Smooth muscle cell of the pulmonary artery (primary cell): ENCODE measurements around the gene KCNJ15. TPM values are rescaled to one million over a fixed set of nuclear protein-coding genes. Genes with fewer than 3 reads are reported as not detected.

ENCODE experiments used
- total RNA-seq: library from RNA; depleted of rRNA; stranded (reverse); fragments of >200 nt; gene quantifications from 2 replicates; pipeline ENCODE4 v1.2.3, GENCODE V29; 2014

The KCNJ15 gene
- 0.53 and 2.4 TPM in 2 replicates for total RNA-seq

DNA sequence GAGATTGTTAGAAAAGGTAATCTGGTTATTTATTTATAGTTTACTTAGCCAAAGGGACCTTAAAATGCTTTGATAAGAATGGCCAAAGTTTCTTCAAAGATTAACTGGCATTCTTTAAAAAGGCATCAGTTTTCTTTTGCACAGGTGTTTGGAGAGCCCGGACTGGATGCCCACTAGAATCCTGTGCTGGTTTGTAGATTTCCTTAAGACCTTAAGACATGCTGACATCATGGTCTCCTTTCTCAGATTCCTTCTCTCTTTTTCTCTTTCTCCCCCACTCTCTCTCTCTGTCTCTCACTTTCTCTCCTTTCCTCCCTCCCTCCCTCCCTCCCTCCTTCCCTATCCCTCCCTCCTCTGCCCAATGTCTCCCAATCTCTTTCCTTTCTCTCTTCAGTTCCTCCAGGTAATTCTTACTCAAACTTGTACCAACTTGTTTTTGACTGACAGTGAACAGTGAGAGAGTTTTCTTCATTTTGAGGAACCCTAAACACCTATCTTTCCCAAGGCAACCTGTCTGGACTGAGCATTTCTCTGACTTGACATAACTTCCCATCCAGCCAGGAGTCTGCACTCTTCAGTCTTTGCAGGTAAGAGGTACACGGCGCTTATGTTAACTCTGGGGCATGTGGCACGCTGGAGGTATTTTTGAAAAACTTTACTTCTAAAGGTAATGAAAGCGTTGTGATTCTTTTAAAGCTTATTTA lies at the start of gene KCNJ15:
Gene KCNJ15, plus strand, starts transcription at position 393 of the 704 bp plus-strand sequence. CDS start 42,271 bp downstream, outside the sequence.

Other genes with a start within 250 kb of the KCNJ15 start
- 10.8 and 26.9 TPM in 2 replicates for gene ERG, start 241.5 kb downstream of the KCNJ15 start, total RNA-seq